ENCODE measurements around the gene CCDC126.
A peak's percentile ranks its signal among the peaks of the same experiment; 100 is the strongest.

The CCDC126 gene

GRCh38 chr7:23662124-23662983, 65.2 kb downstream of the CCDC126 start:
- Histone ChIP-seq H3K9me3 (no peaks in the 10 kb centered on the region; the same call in 1 of the 2 replicates), H3K27me3 (no peaks in the 10 kb centered on the region), H3K36me3 (no peaks in the 10 kb centered on the region), H3K4me1 (no peaks in the 10 kb centered on the region), H3K4me3 (ENCODE audit: low read depth, low read length) (no peak overlapping the region)
- no peak for TF ChIP-seq CTCF (IDR thresholded peaks at IDR 0.05; ENCODE audit: low read depth, low read length)
- DNase-seq: no peak

- TF ChIP-seq CTCF (IDR thresholded peaks at IDR 0.05; ENCODE audit: low read depth, low read length): no peak
- DNase-seq: no peak
These were observed 65.8 kb downstream of the CCDC126 start for GRCh38 chr7:23662984-23663313.

GRCh38 chr7:23664122-23664521, 66.9 kb downstream of the CCDC126 start:
- DNase-seq: no peak
- Histone ChIP-seq H3K9me3 (no peaks in the 10 kb centered on the region), H3K4me3 (ENCODE audit: low read depth, low read length) (no peak overlapping the region), H3K27me3 (no peaks in the 10 kb centered on the region), H3K36me3 (no peaks in the 10 kb centered on the region), H3K4me1 (no peaks in the 10 kb centered on the region)
- no peak for TF ChIP-seq CTCF (IDR thresholded peaks at IDR 0.05; ENCODE audit: low read depth, low read length)

More at GRCh38 chr7:23662984-23663313, 65.8 kb downstream of the CCDC126 start:
- Histone ChIP-seq H3K4me1 (no peaks in the 10 kb centered on the region), H3K9me3 (no peaks in the 10 kb centered on the region; the same call in 1 of the 2 replicates), H3K4me3 (ENCODE audit: low read depth, low read length) (no peak overlapping the region), H3K36me3 (no peaks in the 10 kb centered on the region), H3K27me3 (no peaks in the 10 kb centered on the region)

- no peak for DNase-seq
- Histone ChIP-seq H3K9me3 (no peaks in the 10 kb centered on the region), H3K27me3 (no peaks in the 10 kb centered on the region; the same call in none of the 2 replicates), H3K4me3 (ENCODE audit: low read depth, low read length) (no peak overlapping the region), H3K36me3 (no peaks in the 10 kb centered on the region), H3K4me1 (no peaks in the 10 kb centered on the region)
- no peak for TF ChIP-seq CTCF (IDR thresholded peaks at IDR 0.05; ENCODE audit: low read depth, low read length)
These were observed 74.9 kb downstream of the CCDC126 start for GRCh38 chr7:23672033-23672432.

- peaks cover 2% of the 10 kb centered on the region for H3K27me3 ChIP-seq
- peak within 1 kb of the TSS; percentile 18 for H3K4me3 ChIP-seq (ENCODE audit: low read depth, low read length)
- peak; percentile 85 for DNase-seq
- no peaks in the 10 kb centered on the region for H3K4me1 ChIP-seq
- no peaks in the 10 kb centered on the region for H3K9me3 ChIP-seq
- no peaks in the 10 kb centered on the region for H3K36me3 ChIP-seq
- peak; percentile 58 for TF ChIP-seq CTCF (IDR thresholded peaks at IDR 0.05; ENCODE audit: low read depth, low read length)
These were observed 82.8 kb downstream of the CCDC126 start, which contains the start of gene FAM221A for GRCh38 chr7:23679898-23680413. TSS of gene FAM221A (plus strand) at chr7:23680199. CDS start at chr7:23680219, 20 bp downstream.
